RPMI7951 (cell line): ENCODE results near the gene MGAT4C. TPM values are rescaled to one million over a fixed set of nuclear protein-coding genes. Genes with fewer than 3 reads are reported as not detected.

Source experiments
- DNase-seq: peaks from one replicate; pipeline ENCODE4 v3.0.0-alpha.2; 2012; ENCODE audit warnings: low read depth
- total RNA-seq: library from RNA; depleted of rRNA; stranded (reverse); fragments of >200 nt; shearing (Covaris generic); gene quantifications from 2 replicates; pipeline ENCODE4 v1.2.3, GENCODE V29; 2014

The MGAT4C gene
- total RNA-seq, 1 experiment from 2014 or later, result not detected

- DNase-seq, result no peak
These were observed 276.6 kb downstream of the MGAT4C start for GRCh38 chr12:85979641-85980040.

GRCh38 chr12:85975716-85976115 is 280.5 kb downstream of the MGAT4C start:
- DNase-seq, result no peak

- no peak for DNase-seq
These were observed 284.4 kb downstream of the MGAT4C start for GRCh38 chr12:85971800-85972199.

GRCh38 chr12:85968606-85969005 is 287.6 kb downstream of the MGAT4C start:
- DNase-seq, result no peak

- no peak for DNase-seq
These were observed 292.9 kb downstream of the MGAT4C start for GRCh38 chr12:85963326-85963725.

GRCh38 chr12:85956081-85956480 is 300.1 kb downstream of the MGAT4C start:
- no peak for DNase-seq

GRCh38 chr12:85955127-85955526 is 301.1 kb downstream of the MGAT4C start:
- no peak for DNase-seq

- DNase-seq, result no peak
These were observed 304.4 kb downstream of the MGAT4C start for GRCh38 chr12:85951823-85952222.

GRCh38 chr12:85949253-85949652 is 306.9 kb downstream of the MGAT4C start:
- DNase-seq, result no peak

GRCh38 chr12:85948340-85948739 is 307.9 kb downstream of the MGAT4C start:
- DNase-seq, result no peak

- DNase-seq, result no peak
These were observed 308.9 kb downstream of the MGAT4C start for GRCh38 chr12:85947286-85947685.

- no peak for DNase-seq
These were observed 309.8 kb downstream of the MGAT4C start for GRCh38 chr12:85946375-85946774.

- DNase-seq, result no peak
These were observed 329.0 kb downstream of the MGAT4C start for GRCh38 chr12:85927166-85927565.

- DNase-seq, result peak; percentile 6
These were observed 332.3 kb downstream of the MGAT4C start for GRCh38 chr12:85923767-85924331.

- DNase-seq, result peak; percentile 15
These were observed 335.8 kb downstream of the MGAT4C start for GRCh38 chr12:85920324-85920947.
